ENCODE measurements around the gene COG3. TPM values are rescaled to one million over a fixed set of nuclear protein-coding genes. Genes with fewer than 3 reads are reported as not detected.

Gene COG3
- total RNA-seq, 1 experiment from 2014 or later: 20.3 TPM

GRCh38 chr13:45436953-45437352 is 27.8 kb upstream of the COG3 start:
- POLR2A ChIA-PET (ENCODE audit: low non-redundant PET): no interaction called here
- intact Hi-C loops (cut with micrococcal nuclease; ENCODE audit: unreplicated experiment): no loop called here
- Histone ChIP-seq H3K4me1 (ENCODE audit: insufficient read depth, low read length, poor library complexity, severe bottlenecking) (no peaks in the 10 kb centered on the region), H3K4me3 (ENCODE audit: low read depth, low read length, poor library complexity, severe bottlenecking) (no peak overlapping the region), H3K36me3 (ENCODE audit: insufficient read depth, low read length, poor library complexity, severe bottlenecking) (no peaks in the 10 kb centered on the region), H3K27ac (ENCODE audit: low read depth, low read length, poor library complexity, severe bottlenecking) (no peak overlapping the region), H3K9me3 (ENCODE audit: low read depth, low read length, poor library complexity, severe bottlenecking) (no peaks in the 10 kb centered on the region), H3K27me3 (replicated peaks; ENCODE audit: insufficient read depth, low read depth, low read length, poor library complexity) (no peaks in the 10 kb centered on the region)
- CTCF ChIA-PET: no interaction called here
- no TSS peak for BruUV-seq (replicated peaks)
- DNase-seq (ENCODE audit: low spot score): no peak
- no peak for TF ChIP-seq EZH2 (IDR thresholded peaks at IDR 0.05; ENCODE audit: borderline replicate concordance, low read depth, low read length, poor library complexity, severe bottlenecking)
- no peak for TF ChIP-seq CTCF (conservative IDR thresholded peaks at IDR 0.05; ENCODE audit: low read depth, low read length)

GRCh38 chr13:45437947-45438346 is 26.8 kb upstream of the COG3 start:
- H3K4me1 ChIP-seq (ENCODE audit: insufficient read depth, low read length, poor library complexity, severe bottlenecking): no peaks in the 10 kb centered on the region
- no peak for DNase-seq (ENCODE audit: low spot score)
- intact Hi-C loops (cut with micrococcal nuclease; ENCODE audit: unreplicated experiment): no loop called here
- TF ChIP-seq EZH2 (IDR thresholded peaks at IDR 0.05; ENCODE audit: borderline replicate concordance, low read depth, low read length, poor library complexity, severe bottlenecking): no peak
- no peak for TF ChIP-seq CTCF (conservative IDR thresholded peaks at IDR 0.05; ENCODE audit: low read depth, low read length)
- H3K36me3 ChIP-seq (ENCODE audit: insufficient read depth, low read length, poor library complexity, severe bottlenecking): no peaks in the 10 kb centered on the region
- CTCF ChIA-PET: no interaction called here
- H3K9me3 ChIP-seq (ENCODE audit: low read depth, low read length, poor library complexity, severe bottlenecking): no peaks in the 10 kb centered on the region
- H3K27ac ChIP-seq (ENCODE audit: low read depth, low read length, poor library complexity, severe bottlenecking): no peak overlapping the region
- BruUV-seq (replicated peaks): no TSS peak
- H3K27me3 ChIP-seq (replicated peaks; ENCODE audit: insufficient read depth, low read depth, low read length, poor library complexity): no peaks in the 10 kb centered on the region
- POLR2A ChIA-PET (ENCODE audit: low non-redundant PET): no interaction called here
- no peak overlapping the region for H3K4me3 ChIP-seq (ENCODE audit: low read depth, low read length, poor library complexity, severe bottlenecking)

- POLR2A ChIA-PET (ENCODE audit: low non-redundant PET): no interaction called here
- no TSS peak for BruUV-seq (replicated peaks)
- no peak for TF ChIP-seq CTCF (conservative IDR thresholded peaks at IDR 0.05; ENCODE audit: low read depth, low read length)
- TF ChIP-seq EZH2 (IDR thresholded peaks at IDR 0.05; ENCODE audit: borderline replicate concordance, low read depth, low read length, poor library complexity, severe bottlenecking): no peak
- intact Hi-C loops (cut with micrococcal nuclease; ENCODE audit: unreplicated experiment): no loop called here
- Histone ChIP-seq H3K36me3 (ENCODE audit: insufficient read depth, low read length, poor library complexity, severe bottlenecking) (no peaks in the 10 kb centered on the region), H3K27me3 (replicated peaks; ENCODE audit: insufficient read depth, low read depth, low read length, poor library complexity) (no peaks in the 10 kb centered on the region), H3K4me3 (ENCODE audit: low read depth, low read length, poor library complexity, severe bottlenecking) (no peak overlapping the region), H3K9me3 (ENCODE audit: low read depth, low read length, poor library complexity, severe bottlenecking) (no peaks in the 10 kb centered on the region), H3K27ac (ENCODE audit: low read depth, low read length, poor library complexity, severe bottlenecking) (no peak overlapping the region), H3K4me1 (ENCODE audit: insufficient read depth, low read length, poor library complexity, severe bottlenecking) (no peaks in the 10 kb centered on the region)
- CTCF ChIA-PET: no interaction called here
- no peak for DNase-seq (ENCODE audit: low spot score)
Observed at GRCh38 chr13:45439008-45439407, 25.7 kb upstream of the COG3 start.
